Activated effector memory CD4-positive, alpha-beta T cell treated with anti-CD3 and anti-CD28 coated beads, Interleukin-2, amount 50 U/mL, for 16 hours (primary cell): ENCODE data around the gene C1orf185.
"Not testable (repeated sequence)": the region's sequence is repeated elsewhere in the genome, so short reads cannot be mapped to it uniquely, and the experiment has no call there.

Experiments
- DNase-seq: peaks from one replicate; pipeline ENCODE4 v3.0.0-alpha.2; 2020

C1orf185 gene

DNA sequence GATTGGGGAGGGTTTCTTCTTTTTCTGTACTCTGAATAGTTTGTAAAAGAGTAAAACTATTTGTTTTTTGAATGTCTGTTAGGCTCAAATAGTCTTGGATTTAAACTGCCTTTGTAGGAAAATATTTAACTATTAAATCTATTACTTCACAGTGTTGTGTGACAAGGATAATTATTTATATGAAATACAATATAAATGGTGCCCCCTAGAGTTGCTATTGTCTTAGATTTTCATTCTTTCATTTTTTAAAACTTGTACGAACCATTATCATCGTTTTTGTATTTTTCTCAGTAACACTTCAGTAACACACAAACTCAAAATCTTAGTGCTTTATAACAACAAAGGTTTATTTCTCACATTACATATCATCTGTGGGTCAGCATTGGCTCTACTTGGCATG, 37.4 kb downstream of the C1orf185 start:
- no peak for DNase-seq

DNA sequence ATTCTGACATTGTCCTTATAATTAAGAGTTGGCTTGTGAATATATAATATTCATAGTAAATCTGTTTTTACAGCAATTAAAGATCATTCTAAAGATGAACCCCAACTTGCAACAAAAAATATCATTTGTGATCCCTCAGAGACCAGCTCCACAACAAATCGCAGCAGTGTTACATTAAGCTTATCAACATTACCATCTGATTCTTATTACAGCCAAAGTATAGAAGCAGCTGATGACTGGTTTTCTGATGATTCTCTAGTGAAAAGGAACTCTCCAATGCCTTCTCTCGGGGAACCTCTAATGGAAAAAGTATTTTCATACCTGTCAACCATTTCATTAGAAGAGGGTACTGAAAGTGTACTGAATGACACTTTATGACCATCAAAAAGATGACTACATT, 45.4 kb downstream of the C1orf185 start:
- no peak for DNase-seq

DNA sequence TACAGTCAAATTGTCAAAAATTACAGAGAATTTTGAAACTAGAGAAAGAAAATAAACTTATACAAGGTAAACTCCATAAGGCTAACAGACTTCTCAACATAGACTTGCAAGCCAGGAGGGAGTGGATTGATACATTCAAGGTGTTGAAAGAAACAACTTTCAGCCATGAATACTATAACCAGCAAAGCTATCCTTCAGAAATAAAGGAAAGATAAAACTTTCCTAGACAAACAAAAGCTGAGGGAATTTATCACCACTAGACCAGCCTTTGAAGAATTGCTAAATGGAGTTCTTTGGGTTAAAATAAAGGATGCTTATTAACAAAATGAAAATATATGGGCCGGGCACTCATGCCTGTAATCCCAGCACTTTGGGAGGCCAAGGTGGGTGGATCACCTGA, 52.7 kb downstream of the C1orf185 start:
- no peak for DNase-seq

DNA sequence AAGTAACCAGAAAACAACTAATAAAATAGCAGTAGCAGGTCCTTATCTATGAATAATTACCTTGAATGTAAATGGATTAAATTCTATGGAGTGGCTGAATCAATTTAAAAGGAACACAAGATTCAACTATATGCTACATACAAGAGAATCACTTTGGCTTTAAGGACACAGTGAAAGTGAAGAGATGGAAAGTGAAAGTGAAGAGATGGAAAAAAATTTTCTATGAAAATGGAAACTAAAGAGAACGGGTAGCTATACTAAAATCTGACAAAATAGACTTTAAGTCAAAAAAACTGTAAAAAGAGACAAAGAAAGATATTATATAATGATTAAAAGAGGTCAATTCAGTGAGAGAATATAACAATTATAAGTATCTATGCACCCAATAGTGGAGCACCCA, 54.7 kb downstream of the C1orf185 start:
- no peak for DNase-seq

DNA sequence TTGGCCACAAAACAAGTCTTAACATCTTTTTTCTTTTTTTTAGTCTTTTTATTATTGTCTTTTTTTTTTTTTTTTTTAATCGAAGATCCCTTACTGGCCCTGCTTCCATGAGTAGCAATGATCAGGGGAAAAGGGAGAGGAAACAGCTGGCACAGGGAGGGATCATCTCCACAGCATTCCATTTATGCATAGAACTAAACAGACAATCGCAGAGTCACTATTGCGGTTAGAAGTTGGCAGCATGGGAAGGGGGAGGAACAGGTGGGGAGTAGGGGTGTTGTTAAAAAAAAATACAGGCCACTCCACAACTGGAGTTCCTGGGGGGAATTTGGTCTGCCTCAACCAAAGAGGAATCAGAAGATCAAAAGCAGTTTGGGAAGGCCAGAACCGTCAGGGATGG, 55.4 kb downstream of the C1orf185 start:
- no peak for DNase-seq

DNA sequence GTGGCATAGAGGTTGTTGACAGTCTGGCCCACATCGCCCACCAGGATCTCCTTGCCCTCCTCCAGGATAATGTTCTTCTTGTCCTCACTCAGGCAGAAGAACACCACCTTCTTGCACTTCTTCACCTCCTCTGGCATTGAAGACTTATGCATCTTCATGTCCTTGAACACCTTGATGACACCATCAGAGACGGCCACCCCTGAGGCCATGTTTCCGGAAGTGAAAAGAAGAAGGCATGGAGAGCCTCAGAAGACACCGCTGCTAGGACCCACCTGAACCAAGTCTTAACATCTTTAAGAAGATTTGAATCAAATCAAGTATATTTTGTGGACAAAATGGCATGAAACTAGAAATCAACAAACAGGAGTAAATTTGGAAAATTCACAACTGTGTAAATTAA, 56.2 kb downstream of the C1orf185 start:
- no peak for DNase-seq

DNA sequence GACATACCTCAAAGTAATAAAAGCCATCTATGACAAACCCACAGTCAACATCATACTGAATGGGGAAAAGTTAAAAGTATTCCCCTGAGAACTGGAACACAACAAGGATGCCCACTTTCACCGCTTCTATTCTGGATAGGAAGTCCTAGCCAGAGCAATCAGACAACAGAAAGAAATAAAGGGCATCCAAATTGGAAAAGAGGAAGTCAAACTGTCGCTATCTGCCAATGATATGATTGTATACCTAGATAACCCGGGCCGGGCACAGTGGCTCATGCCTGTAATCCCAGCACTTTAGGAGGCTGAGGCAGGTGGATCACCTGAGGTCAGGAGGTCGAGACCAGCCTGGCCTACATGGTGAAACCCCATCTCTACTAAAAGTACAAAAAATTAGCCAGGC, 60.5 kb downstream of the C1orf185 start:
- not testable (repeated sequence) for DNase-seq

DNA sequence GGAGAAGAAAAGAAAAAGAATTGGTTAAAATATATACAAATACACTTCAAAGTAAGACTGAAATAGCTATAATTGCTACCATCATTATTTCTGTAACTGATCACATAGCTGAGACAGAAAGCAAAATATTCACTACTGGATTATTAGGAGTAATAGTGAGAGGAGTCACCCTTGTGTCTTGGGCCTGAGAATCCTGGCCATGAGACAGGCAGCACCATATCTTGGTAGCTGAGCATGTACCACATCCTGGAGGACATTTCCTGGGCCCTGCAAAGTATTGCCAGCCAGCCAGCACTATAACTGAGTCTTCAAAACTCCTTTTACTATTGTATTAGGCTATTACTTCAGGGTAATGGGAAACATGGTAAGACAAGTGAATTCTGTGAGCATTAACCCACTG, 63.5 kb downstream of the C1orf185 start:
- no peak for DNase-seq

DNA sequence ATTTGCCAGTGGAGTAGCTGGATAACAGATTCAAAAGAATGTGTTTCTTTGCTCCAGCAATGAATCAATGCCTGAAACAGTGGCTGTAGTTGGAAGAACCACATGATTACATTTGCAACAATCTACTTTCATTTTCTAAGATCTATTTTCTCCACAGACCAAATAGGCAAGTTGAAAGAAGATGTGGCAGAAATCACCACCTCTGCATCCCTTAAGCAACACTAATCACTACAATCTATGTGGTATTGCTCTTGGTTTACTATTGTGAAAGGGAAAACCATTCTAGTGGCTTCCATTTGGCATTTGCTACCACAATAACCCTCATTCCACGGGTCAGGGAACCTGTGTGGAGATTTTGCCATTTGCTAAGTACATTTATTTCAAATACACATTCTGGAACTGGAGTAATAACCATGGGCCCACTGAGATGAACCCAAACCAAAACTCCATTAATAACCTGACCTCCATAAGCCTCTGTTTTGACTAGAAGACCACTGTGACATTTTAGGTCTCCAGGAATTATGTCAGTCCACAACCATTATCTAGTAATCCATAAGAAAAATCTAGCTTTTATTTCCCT, 66.3 kb downstream of the C1orf185 start:
- DNase-seq = no peak

DNA sequence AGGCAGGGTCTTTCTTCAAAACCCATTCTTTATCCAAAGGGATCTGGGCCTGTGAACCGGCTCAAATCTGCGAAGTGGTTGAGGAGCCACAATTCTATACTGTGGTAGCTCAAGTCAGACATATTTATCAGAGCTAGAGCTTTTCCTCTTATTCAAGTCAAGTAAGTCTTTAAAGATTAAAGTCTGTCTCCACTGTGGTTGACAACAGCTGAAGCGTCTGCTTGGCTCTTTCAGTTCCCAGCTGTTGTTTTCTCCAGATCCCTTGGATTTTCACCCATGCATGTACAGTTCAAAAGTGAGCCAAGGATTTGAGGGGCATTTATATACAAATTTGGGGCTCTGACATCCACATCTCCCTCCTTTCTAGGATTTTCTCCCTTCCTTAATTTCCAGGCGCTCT, 66.9 kb downstream of the C1orf185 start:
- no peak for DNase-seq

DNA sequence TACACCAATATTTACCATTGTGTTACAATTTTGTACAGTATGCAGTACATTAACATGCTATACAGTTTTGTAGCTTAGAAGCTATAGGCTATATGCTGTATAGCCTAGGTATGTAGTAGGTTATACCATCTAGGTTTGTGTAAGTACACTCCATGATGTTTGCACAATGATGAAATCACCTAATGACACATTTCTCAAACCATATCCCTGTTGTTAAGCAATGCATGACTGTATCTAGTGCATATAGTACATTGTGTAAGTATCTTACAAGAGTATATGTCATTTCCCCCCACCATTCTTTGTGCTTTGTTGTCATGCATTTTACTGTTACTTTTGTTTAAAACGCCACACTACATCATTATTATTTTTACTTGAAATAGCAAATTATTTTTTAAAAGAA, 68.3 kb downstream of the C1orf185 start:
- no peak for DNase-seq

DNA sequence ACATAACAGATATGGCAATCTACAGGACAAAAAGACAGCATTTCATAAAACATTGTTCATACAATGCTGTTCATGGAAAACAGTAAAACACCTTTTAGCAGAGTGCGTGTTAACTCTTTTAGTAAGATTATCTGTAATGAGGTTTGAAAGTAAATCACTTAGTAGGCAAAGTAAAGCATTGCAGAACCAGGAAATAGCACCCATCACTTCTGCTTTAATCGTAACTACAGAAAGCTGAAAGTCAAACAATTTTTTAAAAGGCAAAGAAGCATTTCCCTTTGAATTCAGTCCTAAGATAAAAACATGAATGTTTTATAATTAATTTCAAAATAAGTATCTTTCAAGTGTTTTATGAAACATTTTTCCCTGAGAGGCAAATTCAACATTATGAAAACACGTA, 70.8 kb downstream of the C1orf185 start:
- DNase-seq = no peak

DNA sequence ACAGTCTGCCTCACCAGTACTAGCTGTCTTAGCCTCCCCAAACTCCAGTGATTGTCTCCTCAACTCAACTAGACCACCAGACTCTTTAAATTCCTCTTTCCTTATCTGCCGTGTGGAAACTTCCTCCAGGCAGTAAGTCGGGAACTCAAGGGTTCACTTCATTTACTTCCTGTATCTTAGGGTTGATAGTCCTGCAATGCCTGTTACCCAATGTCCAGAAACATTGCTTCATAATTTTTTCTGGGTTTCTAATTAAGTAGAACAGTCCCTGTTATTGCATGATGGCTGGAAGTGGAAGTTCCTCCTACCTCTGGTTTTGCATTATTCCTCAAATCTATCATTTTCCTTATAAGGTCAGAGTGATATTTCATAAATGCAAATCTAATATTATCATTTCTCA, 73.2 kb downstream of the C1orf185 start:
- DNase-seq = no peak

DNA sequence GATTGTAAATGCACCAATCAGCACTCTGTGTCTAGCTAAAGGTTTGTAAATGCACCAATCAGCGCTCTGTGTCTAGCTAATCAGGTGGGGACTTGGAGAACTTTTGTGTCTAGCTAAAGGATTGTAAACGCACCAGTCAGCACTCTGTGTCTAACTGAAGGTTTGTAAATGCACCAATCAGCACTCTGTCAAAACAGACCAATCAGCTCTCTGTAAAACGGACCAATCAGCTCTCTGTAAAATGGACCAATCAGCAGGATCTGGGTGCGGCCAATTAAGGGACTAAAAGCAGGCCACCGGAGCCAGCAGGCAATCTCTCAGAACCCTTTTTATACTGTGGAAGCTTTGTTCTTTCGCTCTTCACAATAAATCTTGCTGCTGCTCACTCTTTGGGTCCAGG, 76.0 kb downstream of the C1orf185 start:
- not testable (repeated sequence) for DNase-seq

DNA sequence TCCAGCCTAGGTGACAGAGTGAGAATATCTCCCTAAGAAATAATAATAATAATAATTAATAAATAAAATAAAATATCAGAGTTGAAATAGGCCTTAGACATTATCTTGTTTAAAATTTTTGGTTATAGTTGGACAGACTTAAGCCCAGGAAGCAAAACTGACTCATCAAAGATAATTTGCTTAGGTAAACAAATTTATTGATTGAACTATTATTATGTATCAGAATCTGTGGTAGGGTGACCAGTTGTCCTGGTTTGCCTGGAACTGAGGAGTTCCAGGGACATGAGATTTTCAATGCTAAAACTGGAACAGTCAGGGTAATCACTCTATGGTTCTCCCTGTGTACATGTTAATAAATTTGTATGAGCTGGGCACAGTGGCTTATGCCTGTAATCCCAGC, 86.2 kb downstream of the C1orf185 start:
- DNase-seq = no peak

DNA sequence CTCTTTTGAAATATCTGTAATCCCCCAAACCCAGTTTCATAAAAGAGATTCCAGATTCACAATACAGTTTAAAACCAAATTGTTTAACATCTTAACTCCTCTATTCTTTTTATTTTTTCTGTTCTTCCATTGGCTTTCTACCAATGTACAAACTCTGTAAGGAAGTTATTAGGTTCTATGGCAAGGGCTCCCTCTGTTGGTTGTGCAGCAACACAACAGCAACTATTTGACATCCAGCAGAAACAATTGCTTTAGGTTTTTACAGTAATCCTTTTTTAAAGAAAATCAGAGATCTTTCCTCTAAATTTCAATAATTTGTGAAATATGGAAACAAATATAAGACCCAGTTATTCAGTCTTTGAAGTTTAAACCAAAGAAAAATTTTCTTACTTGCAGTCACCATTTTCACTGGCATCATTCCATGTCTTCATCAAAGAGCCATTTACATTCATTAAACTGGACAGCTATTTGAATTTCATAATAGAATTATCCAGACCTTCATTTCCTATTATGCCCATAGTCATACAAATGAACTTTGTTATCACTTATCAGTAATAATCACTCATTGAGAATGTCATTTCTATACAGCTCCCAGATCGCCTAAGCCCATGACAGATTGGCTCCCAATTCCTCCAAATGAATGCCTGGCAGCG, 87.5 kb downstream of the C1orf185 start:
- DNase-seq = peak; percentile 64

DNA sequence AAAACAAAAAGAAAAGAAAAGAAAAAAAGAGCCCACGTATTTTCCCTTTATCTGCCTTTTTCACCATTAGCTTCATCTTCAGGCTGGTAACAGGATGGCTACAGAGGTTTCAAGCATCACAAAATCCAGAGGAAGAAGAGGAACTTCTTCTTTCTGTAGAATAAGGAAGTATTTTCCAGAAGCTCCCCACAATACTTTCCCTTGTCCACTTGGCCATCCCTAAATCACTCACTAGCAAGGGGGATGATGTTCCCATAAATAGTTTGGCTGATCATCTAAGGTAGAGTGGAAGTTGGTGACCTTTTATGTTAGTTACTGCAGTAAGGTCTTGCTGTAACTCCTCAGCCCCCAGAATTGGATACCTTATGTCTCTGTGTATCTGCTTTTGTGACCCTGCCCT, 88.9 kb downstream of the C1orf185 start:
- no peak for DNase-seq

DNA sequence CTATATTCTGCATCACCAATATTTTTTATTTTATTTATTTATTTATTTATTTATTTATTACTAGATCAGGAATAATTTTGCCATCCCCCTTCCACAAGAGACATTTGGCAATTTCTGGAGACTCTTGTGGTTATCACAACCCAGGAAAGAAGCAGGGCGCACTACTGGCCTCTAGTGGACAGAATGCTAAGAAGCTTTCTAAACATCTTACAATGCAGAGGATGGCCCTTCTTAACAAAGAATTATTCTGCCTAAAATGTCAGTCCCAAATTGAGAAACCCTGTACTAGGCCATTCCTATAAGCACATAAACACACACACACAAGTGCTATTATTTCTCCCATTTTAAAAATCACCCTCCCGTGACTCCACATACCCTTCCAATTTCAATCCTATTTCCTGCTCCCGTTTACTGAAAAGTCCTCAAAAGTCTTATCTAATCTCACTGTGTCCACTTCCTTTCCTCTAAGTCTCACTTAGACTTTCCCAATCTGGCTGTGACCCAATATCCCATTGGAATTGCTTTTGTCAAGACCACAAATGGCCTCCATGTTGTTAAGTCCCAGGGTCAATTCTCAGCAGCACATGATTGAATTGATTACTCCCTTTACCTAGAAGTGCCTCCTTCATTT, 90.3 kb downstream of the C1orf185 start:
- DNase-seq = peak; percentile 77

DNA sequence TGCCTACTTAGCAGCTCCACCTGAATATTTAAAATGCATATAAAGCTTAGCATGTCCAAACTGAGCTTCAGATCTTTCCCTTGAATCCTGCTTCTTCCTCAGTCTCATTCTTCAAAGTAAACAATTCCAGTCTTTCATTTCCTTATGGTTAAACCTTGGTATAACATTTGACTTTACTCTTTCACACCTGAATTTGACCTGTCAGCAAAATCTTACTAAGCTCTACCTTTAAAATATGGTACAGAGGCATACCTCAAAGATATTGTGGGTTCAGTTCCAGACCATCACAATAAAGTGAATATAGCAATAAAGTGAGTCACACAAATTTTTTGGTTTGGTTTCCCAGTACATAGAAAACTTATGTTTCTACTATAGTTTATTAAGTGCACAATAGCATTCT, 91.5 kb downstream of the C1orf185 start:
- DNase-seq = no peak
